ENCODE data around the gene GSAP. TPM values are rescaled to one million over a fixed set of nuclear protein-coding genes. Genes with fewer than 3 reads are reported as not detected.
A peak's percentile ranks its signal among the peaks of the same experiment; 100 is the strongest.

The GSAP gene
- total and polyA plus RNA-seq, 9 of the 15 experiments (the other 6 are each of a cell fraction or from before 2014, with no cell fraction given), result 0.13 TPM; not detected in 8

DNA sequence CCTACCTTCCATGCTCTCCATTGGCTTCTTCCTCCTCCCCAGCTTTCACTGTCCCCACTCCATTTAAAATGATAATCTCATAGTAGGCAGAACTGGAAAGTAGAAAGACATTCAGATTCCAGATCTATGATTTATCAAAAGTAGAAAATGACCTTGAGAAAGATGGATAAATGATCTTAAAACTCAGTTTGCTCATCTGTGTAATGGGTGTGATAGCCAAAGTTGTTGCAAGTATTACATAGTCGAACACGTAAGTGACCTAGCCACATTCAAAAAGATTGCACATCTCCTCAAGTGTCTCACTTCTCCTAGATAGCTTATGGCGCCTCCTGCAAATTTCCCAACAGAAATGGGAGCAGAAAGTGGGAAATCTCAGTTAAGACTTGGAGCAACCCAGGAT lies 126.8 kb downstream of the GSAP start:
- DNase-seq (ENCODE audit: extremely low read depth in 1 of 4, low spot score in 3 of 4) (no peak), FAIRE-seq (no peak), ATAC-seq (no peak)
- H3K4me3 ChIP-seq, result no peak overlapping the region
- no TSS peak for BruUV-seq (replicated peaks)
- H3K9me1 ChIP-seq (ENCODE audit: control insufficient read depth, insufficient read depth, low read length), result no peaks in the 10 kb centered on the region
- WGBS (ENCODE audit: insufficient coverage, low coverage, missing lambda C conversion rate), result 0% methylated on average over 3 of the region's 3 CpGs
- intact Hi-C loops (cut with micrococcal nuclease), result no loop called here
- H3K27me3 ChIP-seq (ENCODE audit: control insufficient read depth in 2 of 2, insufficient read depth in 2 of 2, low read length in 2 of 2), result peaks cover 2 to 13% of the 10 kb centered on the region in 2 experiments; a peak in 2 of 5 replicates
- H2AFZ ChIP-seq (ENCODE audit: low read depth, low read length), result no peak overlapping the region
- H3K9ac ChIP-seq (ENCODE audit: insufficient read depth in 1 of 2, low read depth in 2 of 2, low read length in 2 of 2), result no peak overlapping the region
- POLR2A ChIA-PET, result no interaction called here
- no peak for TF ChIP-seq ZNF668 (CRISPR knock-in tag; IDR thresholded peaks at IDR 0.05)
- TF ChIP-seq FOXJ3 (CRISPR knock-in tag; IDR thresholded peaks at IDR 0.05), result no peak
- peak; percentile 80; the same call in 1 of the 2 replicates for TF ChIP-seq ESRRA (IDR thresholded peaks at IDR 0.05; ENCODE audit: borderline replicate concordance, low read depth)
- no peak for TF ChIP-seq KDM1A (IDR thresholded peaks at IDR 0.05)
- TF ChIP-seq ZNF431 (CRISPR knock-in tag; IDR thresholded peaks at IDR 0.05), result no peak
- TF ChIP-seq SETDB1 (IDR thresholded peaks at IDR 0.05; ENCODE audit: low read length), result no peak
- no peak for TF ChIP-seq HNRNPUL1 (IDR thresholded peaks at IDR 0.05; ENCODE audit: low read length)
- no peak for TF ChIP-seq CBX5 (IDR thresholded peaks at IDR 0.05; ENCODE audit: borderline replicate concordance, low read depth)
- peak; percentile 80 for TF ChIP-seq RBM25 (IDR thresholded peaks at IDR 0.05; ENCODE audit: low read depth, low read length, severe bottlenecking)
- no peaks in the 10 kb centered on the region for H4K20me1 ChIP-seq (replicated peaks; ENCODE audit: control insufficient read depth, insufficient read depth, low read length)
- H3K4me1 ChIP-seq (replicated peaks in 1 of 2; ENCODE audit: control insufficient read depth in 2 of 2, insufficient read depth in 2 of 2, low read length in 2 of 2), result no peaks in the 10 kb centered on the region
- no peak overlapping the region for H3K27ac ChIP-seq (ENCODE audit: extremely low read depth, low read depth, low read length)
- CTCF ChIA-PET (ENCODE audit: low intra/inter-chr PET ratio), result no interaction called here
- no peaks in the 10 kb centered on the region for H3K9me3 ChIP-seq (replicated peaks; ENCODE audit: control insufficient read depth, insufficient read depth, low read depth, low read length)
- no peaks in the 10 kb centered on the region for H3K79me2 ChIP-seq (ENCODE audit: control insufficient read depth, insufficient read depth, low read length)
- no peak overlapping the region for H3K4me2 ChIP-seq (ENCODE audit: insufficient read depth, low read length)
- no peaks in the 10 kb centered on the region for H3K36me3 ChIP-seq (ENCODE audit: control insufficient read depth, insufficient read depth, low read length)
- in situ Hi-C loops (cut with MboI), result no loop called here
